Lower leg skin (tissue), 3 donors: ENCODE data around the gene REEP1.

Source experiments
- CTCF ChIP-seq, 3 donors: fragments of 450-650 bp; IDR thresholded peaks; one replicate each; pipeline ENCODE4 v1.5.1; 2016; ENCODE audit warnings: antibody characterized with exemption in 3 of 3, mild to moderate bottlenecking in 3 of 3, moderate library complexity in 2 of 3
- POLR2A ChIP-seq, 2 donors: fragments of 450-650 bp; IDR thresholded peaks; one replicate each; pipeline ENCODE4 v1.6.1; 2016 to 2017; ENCODE audit warnings: antibody characterized with exemption in 2 of 2, mild to moderate bottlenecking in 1 of 2, moderate library complexity in 1 of 2

GRCh38 chr2:86284987-86285386, 52.4 kb downstream of the REEP1 start:
- TF ChIP-seq CTCF (IDR thresholded peaks at IDR 0.05) (no peak), POLR2A (IDR thresholded peaks at IDR 0.05) (no peak)
